NCI-H510A treated with DMSO at 0.1 percent for 48 hours (cell line): ENCODE data around the gene CIB1.
A peak's percentile ranks its signal among the peaks of the same experiment; 100 is the strongest.
"Not testable (repeated sequence)": the region's sequence is repeated elsewhere in the genome, so short reads cannot be mapped to it uniquely, and the experiment has no call there.

Experiments used
- DNase-seq: peaks from one replicate; lab custom pipeline; 2025; lab: John Stamatoyannopoulos, UW

Gene CIB1

GRCh38 chr15:90192961-90193786, 40.6 kb downstream of the CIB1 start:
- no peak for DNase-seq

GRCh38 chr15:90191794-90192509, 41.8 kb downstream of the CIB1 start:
- peak; percentile 95 for DNase-seq

GRCh38 chr15:90191344-90191687, 42.4 kb downstream of the CIB1 start:
- no peak for DNase-seq

- DNase-seq = peak; percentile 17
Observed at GRCh38 chr15:90190606-90191343, 43.0 kb downstream of the CIB1 start.

GRCh38 chr15:90189781-90190467, 43.8 kb downstream of the CIB1 start:
- no peak for DNase-seq

- no peak for DNase-seq
Observed at GRCh38 chr15:90188914-90189748, 44.6 kb downstream of the CIB1 start.

- not testable (repeated sequence) for DNase-seq
Observed at GRCh38 chr15:90188065-90188464, 45.7 kb downstream of the CIB1 start.

GRCh38 chr15:90187257-90187868, 46.4 kb downstream of the CIB1 start:
- DNase-seq = no peak

GRCh38 chr15:90184786-90185704, 48.7 kb downstream of the CIB1 start:
- DNase-seq = peak; percentile 65

- peak; percentile 64 for DNase-seq
Observed at GRCh38 chr15:90184119-90184785, 49.5 kb downstream of the CIB1 start.

- no peak for DNase-seq
Observed at GRCh38 chr15:90181776-90182175, 52.0 kb downstream of the CIB1 start.
